Neural progenitor cell (in vitro differentiated cells): Measurements from ENCODE around the gene MATCAP1.

ENCODE experiments used
- EZH2 ChIP-seq: fragments of 200-600 bp; sonication (generic); IDR thresholded peaks from 2 replicates; pipeline ENCODE4 v1.6.1; 2017; ENCODE audit warnings: antibody characterized with exemption, mild to moderate bottlenecking, moderate library complexity
- EZH2phosphoT487 ChIP-seq: fragments of 200-600 bp; sonication (generic); IDR thresholded peaks from 2 replicates; pipeline ENCODE4 v1.6.1; 2017; ENCODE audit warnings: antibody characterized with exemption
- TF ChIP-seq, protein P1 (sequence below): fragments of 200-600 bp; sonication (generic); IDR thresholded peaks from 2 replicates; pipeline ENCODE4 v1.5.1; 2017; ENCODE audit warnings: antibody characterized with exemption, mild to moderate bottlenecking

DNA sequence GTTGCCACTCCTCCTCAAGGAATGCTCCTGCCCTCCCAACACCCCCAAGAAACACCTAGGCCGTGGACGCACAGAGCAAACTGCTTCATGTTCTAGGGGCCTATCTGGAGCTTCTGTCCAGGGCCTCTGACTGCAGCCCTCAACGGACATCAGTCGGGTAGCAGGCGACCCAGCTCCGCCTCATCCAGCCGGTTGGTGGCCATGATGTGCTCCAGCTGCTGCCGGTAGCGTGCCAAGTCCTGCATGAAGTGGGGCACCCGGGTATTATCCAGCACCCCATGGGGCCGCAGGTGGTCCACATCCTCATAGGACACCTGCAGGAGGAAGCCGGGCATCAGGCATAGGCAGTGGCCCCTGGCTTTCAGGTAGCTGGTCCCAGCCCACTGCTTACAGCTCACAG lies 7.1 kb downstream of the MATCAP1 start:
- TF ChIP-seq, protein P1, sequence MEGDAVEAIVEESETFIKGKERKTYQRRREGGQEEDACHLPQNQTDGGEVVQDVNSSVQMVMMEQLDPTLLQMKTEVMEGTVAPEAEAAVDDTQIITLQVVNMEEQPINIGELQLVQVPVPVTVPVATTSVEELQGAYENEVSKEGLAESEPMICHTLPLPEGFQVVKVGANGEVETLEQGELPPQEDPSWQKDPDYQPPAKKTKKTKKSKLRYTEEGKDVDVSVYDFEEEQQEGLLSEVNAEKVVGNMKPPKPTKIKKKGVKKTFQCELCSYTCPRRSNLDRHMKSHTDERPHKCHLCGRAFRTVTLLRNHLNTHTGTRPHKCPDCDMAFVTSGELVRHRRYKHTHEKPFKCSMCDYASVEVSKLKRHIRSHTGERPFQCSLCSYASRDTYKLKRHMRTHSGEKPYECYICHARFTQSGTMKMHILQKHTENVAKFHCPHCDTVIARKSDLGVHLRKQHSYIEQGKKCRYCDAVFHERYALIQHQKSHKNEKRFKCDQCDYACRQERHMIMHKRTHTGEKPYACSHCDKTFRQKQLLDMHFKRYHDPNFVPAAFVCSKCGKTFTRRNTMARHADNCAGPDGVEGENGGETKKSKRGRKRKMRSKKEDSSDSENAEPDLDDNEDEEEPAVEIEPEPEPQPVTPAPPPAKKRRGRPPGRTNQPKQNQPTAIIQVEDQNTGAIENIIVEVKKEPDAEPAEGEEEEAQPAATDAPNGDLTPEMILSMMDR, result no peak
- TF ChIP-seq EZH2, result no peak
- no peak for TF ChIP-seq EZH2phosphoT487
